ENCODE data around the gene UBTD1. TPM values are rescaled to one million over a fixed set of nuclear protein-coding genes. Genes with fewer than 3 reads are reported as not detected.

Gene UBTD1
- total RNA-seq, 3 donors from 2014 or later = 0.49 to 7.3 (median 3.4) TPM

DNA sequence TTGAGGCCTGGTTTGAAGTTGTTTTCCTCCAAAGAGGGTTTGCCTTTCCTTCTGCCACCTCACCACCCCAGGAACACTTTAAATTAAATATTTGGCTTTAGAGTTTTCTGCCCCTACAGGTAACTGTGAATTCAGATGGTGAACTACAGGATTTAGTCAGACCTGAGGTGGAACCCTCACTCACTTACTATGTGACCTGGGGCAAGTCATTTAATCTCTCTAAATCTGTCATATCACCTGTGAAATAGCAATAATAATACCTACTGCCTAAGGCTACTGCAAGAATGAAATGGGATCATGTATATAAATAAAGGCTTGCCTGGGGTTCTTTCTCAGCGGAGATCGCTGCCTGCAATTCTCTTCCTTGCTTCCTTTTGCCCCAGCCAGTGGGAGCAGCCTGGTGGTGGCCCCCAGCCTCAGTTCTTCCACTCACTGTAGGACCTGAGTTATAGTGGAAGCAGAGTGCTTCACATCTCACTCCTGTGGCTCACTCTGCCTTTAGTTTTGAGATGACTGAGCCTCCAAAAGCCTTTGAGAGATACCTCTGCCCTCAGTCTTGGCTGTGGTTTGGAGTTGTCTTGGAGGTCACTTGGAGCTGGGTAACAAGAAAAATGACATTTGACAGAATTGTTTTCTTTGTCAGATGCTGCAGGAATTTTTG is 67.7 kb downstream of the UBTD1 start:
- TF ChIP-seq, protein P1, sequence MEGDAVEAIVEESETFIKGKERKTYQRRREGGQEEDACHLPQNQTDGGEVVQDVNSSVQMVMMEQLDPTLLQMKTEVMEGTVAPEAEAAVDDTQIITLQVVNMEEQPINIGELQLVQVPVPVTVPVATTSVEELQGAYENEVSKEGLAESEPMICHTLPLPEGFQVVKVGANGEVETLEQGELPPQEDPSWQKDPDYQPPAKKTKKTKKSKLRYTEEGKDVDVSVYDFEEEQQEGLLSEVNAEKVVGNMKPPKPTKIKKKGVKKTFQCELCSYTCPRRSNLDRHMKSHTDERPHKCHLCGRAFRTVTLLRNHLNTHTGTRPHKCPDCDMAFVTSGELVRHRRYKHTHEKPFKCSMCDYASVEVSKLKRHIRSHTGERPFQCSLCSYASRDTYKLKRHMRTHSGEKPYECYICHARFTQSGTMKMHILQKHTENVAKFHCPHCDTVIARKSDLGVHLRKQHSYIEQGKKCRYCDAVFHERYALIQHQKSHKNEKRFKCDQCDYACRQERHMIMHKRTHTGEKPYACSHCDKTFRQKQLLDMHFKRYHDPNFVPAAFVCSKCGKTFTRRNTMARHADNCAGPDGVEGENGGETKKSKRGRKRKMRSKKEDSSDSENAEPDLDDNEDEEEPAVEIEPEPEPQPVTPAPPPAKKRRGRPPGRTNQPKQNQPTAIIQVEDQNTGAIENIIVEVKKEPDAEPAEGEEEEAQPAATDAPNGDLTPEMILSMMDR (IDR thresholded peaks at IDR 0.05) = no peak
- no peaks in the 10 kb centered on the region for H3K36me3 ChIP-seq (ENCODE audit: low read depth)
- H3K4me1 ChIP-seq (ENCODE audit: low read depth) = no peaks in the 10 kb centered on the region
- intact Hi-C loops (cut with DNase I, micrococcal nuclease) = no loop called here
- ATAC-seq = no peak
- DNase-seq = no peak
- no peak overlapping the region for H3K4me3 ChIP-seq
- H3K9me3 ChIP-seq = peaks cover 7% of the 10 kb centered on the region

DNA sequence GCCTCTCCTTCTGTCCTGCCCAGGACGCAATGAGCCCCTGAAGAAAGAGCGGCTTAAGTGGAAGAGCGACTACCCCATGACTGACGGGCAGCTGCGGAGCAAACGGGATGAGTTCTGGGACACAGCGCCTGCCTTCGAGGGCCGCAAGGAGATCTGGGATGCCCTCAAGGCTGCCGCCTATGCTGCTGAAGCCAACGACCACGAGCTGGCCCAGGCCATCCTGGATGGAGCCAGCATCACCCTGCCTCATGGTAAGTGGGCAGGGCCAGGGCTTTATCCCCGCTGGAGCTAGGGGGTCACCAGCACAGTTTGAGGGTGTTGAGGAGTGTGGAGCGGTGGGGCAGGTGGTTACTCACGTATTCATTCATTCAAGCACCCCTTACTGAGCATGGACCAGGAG is 69.2 kb downstream of the UBTD1 start:
- intact Hi-C loops (cut with DNase I, micrococcal nuclease) = no loop called here
- TF ChIP-seq, protein P1 (IDR thresholded peaks at IDR 0.05) = no peak
- Histone ChIP-seq H3K9me3 (no peaks in the 10 kb centered on the region), H3K4me1 (ENCODE audit: low read depth) (no peaks in the 10 kb centered on the region), H3K36me3 (ENCODE audit: low read depth) (no peaks in the 10 kb centered on the region), H3K4me3 (no peak overlapping the region)
- no peak for DNase-seq
- no peak for ATAC-seq

DNA sequence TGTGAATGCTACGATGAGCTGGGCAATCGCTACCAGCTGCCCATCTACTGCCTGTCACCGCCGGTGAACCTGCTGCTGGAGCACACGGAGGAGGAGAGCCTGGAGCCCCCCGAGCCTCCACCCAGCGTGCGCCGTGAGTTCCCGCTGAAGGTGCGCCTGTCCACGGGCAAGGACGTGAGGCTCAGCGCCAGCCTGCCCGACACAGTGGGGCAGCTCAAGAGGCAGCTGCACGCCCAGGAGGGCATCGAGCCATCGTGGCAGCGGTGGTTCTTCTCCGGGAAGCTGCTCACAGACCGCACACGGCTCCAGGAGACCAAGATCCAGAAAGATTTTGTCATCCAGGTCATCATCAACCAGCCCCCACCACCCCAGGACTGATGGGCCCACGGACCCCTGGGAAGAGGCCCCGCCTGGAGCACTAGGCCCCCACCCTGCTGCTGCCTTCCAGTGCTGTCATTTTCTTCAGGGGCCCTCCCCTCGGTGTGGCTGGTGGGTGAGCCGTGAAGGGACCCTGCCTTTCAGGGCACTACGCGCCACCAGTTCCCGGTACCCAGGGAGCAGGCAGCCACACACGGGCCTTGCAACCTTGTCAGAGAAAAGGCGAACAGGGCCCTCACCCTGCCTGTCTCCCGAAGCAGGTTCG is 71.5 kb downstream of the UBTD1 start:
- no peak for ATAC-seq
- H3K36me3 ChIP-seq (ENCODE audit: low read depth) = no peaks in the 10 kb centered on the region
- H3K4me3 ChIP-seq = no peak overlapping the region
- TF ChIP-seq, protein P1 (IDR thresholded peaks at IDR 0.05) = no peak
- intact Hi-C loops (cut with DNase I, micrococcal nuclease) = no loop called here
- no peaks in the 10 kb centered on the region for H3K9me3 ChIP-seq
- no peak for DNase-seq
- no peaks in the 10 kb centered on the region for H3K4me1 ChIP-seq (ENCODE audit: low read depth)

DNA sequence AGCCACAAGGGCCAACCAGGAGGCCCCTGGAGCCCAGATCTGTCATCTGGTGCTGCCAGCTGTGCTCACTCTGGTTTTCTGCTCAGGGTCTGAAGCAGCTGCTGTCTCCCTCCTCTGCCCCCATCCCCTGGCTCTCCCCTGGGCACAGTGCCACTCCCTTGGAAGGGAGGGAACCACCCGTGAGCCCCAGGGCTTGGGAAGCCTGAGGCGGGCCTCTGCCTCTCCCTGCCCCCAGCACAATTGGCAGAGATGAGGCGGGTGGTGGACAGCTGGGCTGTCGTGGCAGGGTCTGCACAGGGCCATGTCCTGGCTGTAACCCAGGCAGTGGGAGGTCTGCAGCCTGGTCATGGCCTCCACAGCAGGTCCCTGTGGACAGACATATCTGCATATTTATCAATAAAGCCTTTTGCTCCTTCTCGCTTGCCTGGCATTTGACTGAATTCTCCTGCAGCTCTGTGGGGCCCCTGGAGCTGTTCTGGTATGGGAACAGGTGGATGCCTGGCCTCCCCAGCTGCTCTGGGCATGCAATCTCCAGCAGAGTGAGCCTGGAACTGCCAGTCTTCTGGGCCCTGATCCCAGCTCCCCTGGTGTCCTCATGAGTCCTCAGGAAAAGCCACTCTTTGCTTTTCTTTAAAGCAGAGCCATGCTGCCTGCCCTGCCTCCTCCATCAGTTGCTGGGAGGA is 72.2 kb downstream of the UBTD1 start:
- TF ChIP-seq, protein P1 (IDR thresholded peaks at IDR 0.05) = no peak
- no peaks in the 10 kb centered on the region for H3K4me1 ChIP-seq (ENCODE audit: low read depth)
- ATAC-seq (no peak), DNase-seq (no peak)
- no peak overlapping the region for H3K4me3 ChIP-seq
- H3K36me3 ChIP-seq (ENCODE audit: low read depth) = no peaks in the 10 kb centered on the region
- H3K9me3 ChIP-seq = no peaks in the 10 kb centered on the region
- intact Hi-C loops (cut with DNase I, micrococcal nuclease) = no loop called here

DNA sequence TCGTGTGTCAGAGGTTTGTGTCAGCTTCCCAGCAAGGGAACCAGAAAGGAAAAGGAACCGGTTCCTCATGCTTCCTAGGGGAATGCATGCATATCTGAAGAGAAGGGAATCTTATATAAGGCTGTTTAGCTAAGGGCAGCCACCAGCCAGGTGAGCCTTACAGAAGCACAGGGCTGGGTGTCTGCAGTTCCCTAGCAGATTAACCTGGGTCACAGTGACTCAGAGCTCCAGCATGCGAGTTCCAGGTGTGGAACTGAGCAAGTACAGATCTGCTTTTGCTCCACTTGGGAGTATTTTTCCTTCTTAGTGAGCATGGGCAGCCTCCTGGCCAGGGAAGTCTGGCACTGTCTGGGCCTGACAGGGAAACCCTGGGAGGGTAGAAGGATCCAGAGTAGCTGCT is 72.9 kb downstream of the UBTD1 start:
- DNase-seq = no peak
- Histone ChIP-seq H3K4me1 (ENCODE audit: low read depth) (no peaks in the 10 kb centered on the region), H3K9me3 (no peaks in the 10 kb centered on the region), H3K36me3 (ENCODE audit: low read depth) (no peaks in the 10 kb centered on the region), H3K4me3 (no peak overlapping the region)
- no peak for ATAC-seq
- intact Hi-C loops (cut with DNase I, micrococcal nuclease) = no loop called here
- TF ChIP-seq, protein P1 (IDR thresholded peaks at IDR 0.05) = no peak
